ENCODE results near the gene KIF13A. TPM values are rescaled to one million over a fixed set of nuclear protein-coding genes. Genes with fewer than 3 reads are reported as not detected.
A peak's percentile ranks its signal among the peaks of the same experiment; 100 is the strongest.

KIF13A gene
- total and polyA plus RNA-seq, 4 donors, result 14.2 to 97.4 (median 31.7) TPM

DNA sequence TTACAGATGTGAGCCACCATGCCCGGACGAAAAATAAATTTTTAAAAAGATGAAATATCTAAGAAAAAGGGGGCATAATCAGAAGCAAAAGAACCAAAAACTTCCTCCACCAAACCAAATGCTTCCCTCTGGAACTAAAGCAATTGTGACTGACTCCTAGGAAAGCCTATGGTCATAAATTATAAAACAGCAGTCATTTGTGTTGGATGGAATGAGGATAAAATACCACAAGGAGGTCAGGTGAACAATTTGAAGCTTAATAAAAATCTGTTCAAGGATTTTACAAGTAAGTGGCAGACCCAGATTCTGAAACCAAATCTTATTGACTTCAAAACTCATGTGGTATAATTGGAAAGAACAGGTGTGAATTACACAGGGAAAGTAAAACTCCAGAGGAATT, 114.5 kb downstream of the KIF13A start:
- Histone ChIP-seq H3K9ac (ENCODE audit: insufficient read depth in 1 of 2, low read length in 2 of 2) (no peak overlapping the region), H3K27me3 (ENCODE audit: control insufficient read depth in 3 of 3, insufficient read depth in 3 of 3, low read length in 2 of 3) (no peaks in the 10 kb centered on the region), H3K27ac (ENCODE audit: low read depth in 1 of 2, low read length in 1 of 2) (no peak overlapping the region), H3K36me3 (ENCODE audit: control insufficient read depth in 4 of 4, insufficient read depth in 4 of 4, low read length in 4 of 4) (peaks cover 0 to 4% (median under 1%) of the 10 kb centered on the region in 4 donors), H3K4me3 (no peak overlapping the region), H3K9me3 (ENCODE audit: control insufficient read depth in 4 of 4, insufficient read depth in 3 of 4, low read length in 3 of 4) (no peaks in the 10 kb centered on the region), H3K4me1 (ENCODE audit: control insufficient read depth in 5 of 5, insufficient read depth in 5 of 5, low read length in 5 of 5) (peaks cover 0 to 14% (median 5%) of the 10 kb centered on the region in 5 donors)
- DNase-seq (no peak), ATAC-seq (ENCODE audit: insufficient read depth, low FRiP score) (no peak)
- 95% methylated on average over 2 of the region's 2 CpGs for whole genome bisulfite sequencing, 2 donors
- TF ChIP-seq, protein P1, sequence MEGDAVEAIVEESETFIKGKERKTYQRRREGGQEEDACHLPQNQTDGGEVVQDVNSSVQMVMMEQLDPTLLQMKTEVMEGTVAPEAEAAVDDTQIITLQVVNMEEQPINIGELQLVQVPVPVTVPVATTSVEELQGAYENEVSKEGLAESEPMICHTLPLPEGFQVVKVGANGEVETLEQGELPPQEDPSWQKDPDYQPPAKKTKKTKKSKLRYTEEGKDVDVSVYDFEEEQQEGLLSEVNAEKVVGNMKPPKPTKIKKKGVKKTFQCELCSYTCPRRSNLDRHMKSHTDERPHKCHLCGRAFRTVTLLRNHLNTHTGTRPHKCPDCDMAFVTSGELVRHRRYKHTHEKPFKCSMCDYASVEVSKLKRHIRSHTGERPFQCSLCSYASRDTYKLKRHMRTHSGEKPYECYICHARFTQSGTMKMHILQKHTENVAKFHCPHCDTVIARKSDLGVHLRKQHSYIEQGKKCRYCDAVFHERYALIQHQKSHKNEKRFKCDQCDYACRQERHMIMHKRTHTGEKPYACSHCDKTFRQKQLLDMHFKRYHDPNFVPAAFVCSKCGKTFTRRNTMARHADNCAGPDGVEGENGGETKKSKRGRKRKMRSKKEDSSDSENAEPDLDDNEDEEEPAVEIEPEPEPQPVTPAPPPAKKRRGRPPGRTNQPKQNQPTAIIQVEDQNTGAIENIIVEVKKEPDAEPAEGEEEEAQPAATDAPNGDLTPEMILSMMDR (IDR thresholded peaks at IDR 0.05; ENCODE audit: control extremely low read depth, extremely low read depth), result no peak

DNA sequence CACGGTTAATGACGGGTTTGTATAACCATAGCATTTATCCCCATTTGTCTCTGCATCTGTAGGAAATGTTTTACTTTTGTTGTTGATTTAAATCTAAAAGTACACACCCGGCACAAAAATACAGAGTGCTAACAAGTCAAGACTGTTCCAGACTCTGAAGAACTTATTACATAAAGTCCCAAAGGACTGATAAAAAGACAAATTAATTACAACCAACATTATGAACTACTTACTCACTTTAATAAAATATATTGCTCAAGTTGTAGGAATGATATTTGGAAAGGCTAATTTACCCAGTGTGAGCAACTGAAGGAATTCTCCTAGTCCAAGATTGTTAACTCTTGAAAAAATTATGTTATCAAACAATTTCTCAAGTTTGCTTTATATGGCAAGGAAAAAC, 115.6 kb downstream of the KIF13A start:
- Histone ChIP-seq H3K36me3 (ENCODE audit: control insufficient read depth in 4 of 4, insufficient read depth in 4 of 4, low read length in 4 of 4) (peaks cover 0 to 4% (median under 1%) of the 10 kb centered on the region in 4 donors), H3K9ac (ENCODE audit: insufficient read depth in 1 of 2, low read length in 2 of 2) (no peak overlapping the region), H3K27me3 (ENCODE audit: control insufficient read depth in 3 of 3, insufficient read depth in 3 of 3, low read length in 2 of 3) (no peaks in the 10 kb centered on the region), H3K27ac (ENCODE audit: low read depth in 1 of 2, low read length in 1 of 2) (no peak overlapping the region), H3K9me3 (ENCODE audit: control insufficient read depth in 4 of 4, insufficient read depth in 3 of 4, low read length in 3 of 4) (no peaks in the 10 kb centered on the region), H3K4me3 (no peak overlapping the region), H3K4me1 (ENCODE audit: control insufficient read depth in 5 of 5, insufficient read depth in 5 of 5, low read length in 5 of 5) (peaks cover 0 to 8% (median 3%) of the 10 kb centered on the region in 5 donors)
- ATAC-seq (ENCODE audit: insufficient read depth, low FRiP score), result no peak
- TF ChIP-seq, protein P1 (IDR thresholded peaks at IDR 0.05; ENCODE audit: control extremely low read depth, extremely low read depth), result no peak
- no peak for DNase-seq
- WGBS, 2 donors, result 74 to 86% methylated on average over 3 of the region's 3 CpGs

DNA sequence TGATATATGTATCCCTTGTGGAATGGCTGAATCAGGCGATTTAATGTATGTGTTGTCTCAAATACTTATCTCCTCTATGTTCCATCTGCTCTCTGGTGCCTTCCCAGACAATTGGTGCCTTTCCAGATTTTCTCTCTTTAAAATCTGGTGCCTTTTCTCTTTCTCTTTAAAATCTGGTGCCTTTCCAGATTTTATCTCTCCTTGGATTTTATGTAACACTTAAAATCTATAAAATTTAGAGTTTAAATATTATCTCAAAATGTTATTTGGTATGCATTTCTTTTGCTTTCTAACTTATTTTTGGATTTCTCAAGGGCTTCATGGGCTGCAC, 116.3 kb downstream of the KIF13A start:
- no peak for ATAC-seq (ENCODE audit: insufficient read depth, low FRiP score)
- DNase-seq, result peak in 1 of 3 donors; percentile 21
- TF ChIP-seq, protein P1 (IDR thresholded peaks at IDR 0.05; ENCODE audit: control extremely low read depth, extremely low read depth), result no peak
- Histone ChIP-seq H3K4me3 (no peak overlapping the region), H3K27ac (ENCODE audit: low read depth in 1 of 2, low read length in 1 of 2) (no peak overlapping the region), H3K4me1 (ENCODE audit: control insufficient read depth in 5 of 5, insufficient read depth in 5 of 5, low read length in 5 of 5) (peaks cover 0 to 10% (median 0%) of the 10 kb centered on the region in 5 donors), H3K9me3 (ENCODE audit: control insufficient read depth in 4 of 4, insufficient read depth in 3 of 4, low read length in 3 of 4) (no peaks in the 10 kb centered on the region), H3K36me3 (ENCODE audit: control insufficient read depth in 4 of 4, insufficient read depth in 4 of 4, low read length in 4 of 4) (peaks cover 0 to 4% (median under 1%) of the 10 kb centered on the region in 4 donors), H3K9ac (ENCODE audit: insufficient read depth in 1 of 2, low read length in 2 of 2) (no peak overlapping the region), H3K27me3 (ENCODE audit: control insufficient read depth in 3 of 3, insufficient read depth in 3 of 3, low read length in 2 of 3) (no peaks in the 10 kb centered on the region)
- WGBS, 2 donors, result 85 to 96% methylated on average over 1 of the region's 1 CpG
